OCI-M2 (cell line): ENCODE data around the gene USE1.
"Not testable (repeated sequence)": the region's sequence is repeated elsewhere in the genome, so short reads cannot be mapped to it uniquely, and the experiment has no call there.

Source experiments
- DNase-seq: peaks from one replicate; lab custom pipeline; 2025; ENCODE audit not compliant: unreplicated experiment; lab: John Stamatoyannopoulos, UW

Gene USE1

GRCh38 chr19:17215127-17215971 lies at the start of gene USE1:
TSS of gene USE1 (plus strand) at chr19:17215357. CDS start at chr19:17215406, 49 bp downstream.
- no peak for DNase-seq

GRCh38 chr19:17165715-17166114 lies 49.4 kb upstream of the USE1 start:
- DNase-seq, result no peak

DNA sequence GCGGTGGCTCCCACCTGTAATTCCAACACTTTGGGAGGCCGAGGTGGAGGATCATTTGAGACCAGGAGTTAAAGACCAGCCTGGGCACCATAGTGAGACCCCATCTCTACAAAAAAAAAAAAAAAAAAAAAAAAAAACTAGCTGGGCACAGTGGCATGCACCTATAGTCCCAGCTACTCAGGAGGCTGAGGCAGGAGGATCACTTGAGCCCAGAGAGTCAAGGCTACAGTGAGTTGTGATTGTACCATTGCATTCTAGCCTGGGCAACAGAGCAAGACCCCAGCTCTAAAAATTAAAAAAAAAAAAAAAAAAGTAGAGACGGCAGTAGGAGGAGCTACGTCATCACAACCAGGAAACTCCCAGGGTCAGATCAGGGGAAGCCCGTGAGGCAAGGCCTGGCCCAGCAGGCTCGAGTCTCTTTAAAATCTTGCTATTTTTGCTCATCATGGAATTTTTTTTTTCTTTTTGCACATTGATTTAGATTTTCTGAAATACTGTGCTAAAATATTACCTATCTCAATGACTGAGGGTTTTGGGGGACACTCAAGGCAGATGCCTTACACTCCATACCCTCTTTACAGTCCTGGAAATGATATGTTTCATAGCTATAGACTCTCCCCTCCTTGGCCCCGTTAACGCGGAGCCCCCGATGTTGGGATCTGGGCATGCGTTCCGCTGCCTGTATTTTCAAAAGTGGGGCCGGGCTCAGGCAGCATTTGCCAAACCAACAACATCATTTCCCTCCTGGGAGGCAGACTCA lies 44.4 kb upstream of the USE1 start:
- DNase-seq, result no peak

- DNase-seq, result no peak
These were observed 43.3 kb upstream of the USE1 start for GRCh38 chr19:17171874-17172273.

DNA sequence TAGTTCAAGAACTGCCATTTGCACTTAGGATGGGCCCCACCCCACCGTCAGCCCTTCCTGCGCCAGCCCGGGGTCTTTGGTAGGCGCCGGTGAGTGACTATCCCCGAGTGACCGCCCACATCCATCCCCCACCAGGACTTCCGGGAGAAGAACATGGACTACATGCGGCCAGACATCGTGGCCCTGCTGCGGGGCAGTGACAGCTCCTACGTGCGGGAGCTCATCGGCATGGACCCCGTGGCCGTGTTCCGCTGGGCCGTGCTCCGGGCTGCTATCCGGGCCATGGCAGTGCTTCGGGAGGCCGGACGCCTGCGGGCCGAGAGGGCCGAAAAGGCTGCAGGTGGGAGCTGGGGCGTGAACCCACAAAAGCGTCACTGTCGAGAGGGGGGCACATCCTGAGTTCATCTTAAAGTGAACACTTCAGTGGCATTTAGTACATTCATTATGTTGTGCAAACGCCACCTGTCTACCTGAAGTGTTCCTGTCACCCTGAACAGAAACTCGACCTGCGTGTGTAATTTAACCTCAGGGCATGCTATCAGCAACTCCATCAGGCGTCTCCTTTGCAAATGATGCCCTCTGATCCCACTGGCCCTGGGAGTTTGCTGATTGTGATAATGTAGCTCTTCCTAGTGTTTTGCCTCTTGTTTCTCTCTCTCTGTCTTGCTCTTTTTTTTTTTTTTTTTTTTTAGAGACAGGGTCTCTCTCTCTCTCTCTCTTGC lies 42.4 kb upstream of the USE1 start:
- DNase-seq, result no peak

GRCh38 chr19:17178291-17178690 lies 36.9 kb upstream of the USE1 start:
- DNase-seq, result no peak

DNA sequence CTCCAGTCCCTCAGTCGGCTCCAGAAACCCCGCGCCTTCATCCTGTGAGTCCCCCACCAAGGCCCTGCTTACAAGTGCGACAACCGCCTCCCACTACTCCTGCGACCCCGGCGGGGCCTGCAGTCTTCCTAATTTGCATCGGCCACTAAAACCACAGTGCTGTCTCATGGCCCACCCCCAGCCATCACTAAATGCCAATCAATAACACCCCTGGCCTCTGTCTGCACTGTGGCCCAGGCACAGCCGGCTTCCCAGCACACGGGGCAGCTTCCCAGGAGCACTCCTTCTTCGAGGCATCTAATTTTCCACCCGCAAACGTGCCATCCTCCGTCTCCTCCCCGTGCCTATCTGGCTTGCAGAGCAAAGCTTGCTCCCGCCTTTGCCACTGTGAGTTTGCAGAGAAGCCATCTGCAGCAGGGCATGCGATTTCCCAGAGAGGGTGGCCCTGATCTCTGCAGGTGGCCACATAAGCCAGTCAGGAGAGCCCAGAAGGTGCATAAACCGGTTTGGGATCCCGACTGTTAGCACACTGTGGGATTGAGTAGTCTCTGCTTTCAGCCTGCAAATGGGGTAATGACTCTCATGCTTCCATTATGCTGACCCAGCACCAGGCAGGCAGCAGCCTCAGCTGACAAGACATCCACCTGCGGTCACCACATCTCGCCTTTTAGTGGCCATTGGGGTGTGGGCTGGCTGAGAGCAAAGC lies 34.0 kb upstream of the USE1 start:
- DNase-seq, result no peak

DNA sequence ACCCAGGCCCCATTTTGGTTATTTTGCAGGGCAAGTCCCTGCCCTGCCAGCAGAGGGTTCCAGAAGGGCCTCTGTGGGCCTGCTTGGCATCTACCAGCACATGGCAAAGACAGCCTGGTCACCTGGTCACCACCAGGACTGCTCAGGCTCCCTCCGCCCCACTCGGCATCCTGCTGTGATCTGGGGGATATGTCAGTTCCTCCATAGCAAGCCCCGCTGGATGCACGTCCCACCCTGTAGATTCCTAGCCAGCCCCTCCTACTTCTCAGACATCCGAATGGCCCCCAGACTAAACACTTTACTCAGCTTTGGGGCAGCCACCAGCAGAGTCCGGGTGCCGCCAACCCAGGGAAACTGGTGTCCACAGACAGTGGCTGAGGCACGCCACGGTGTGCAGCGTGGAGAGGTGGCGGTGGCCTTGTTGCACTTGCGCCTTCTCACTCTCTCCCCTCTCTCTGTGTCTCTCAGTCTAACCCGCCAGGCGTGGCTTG lies 31.8 kb upstream of the USE1 start:
- DNase-seq, result no peak

DNA sequence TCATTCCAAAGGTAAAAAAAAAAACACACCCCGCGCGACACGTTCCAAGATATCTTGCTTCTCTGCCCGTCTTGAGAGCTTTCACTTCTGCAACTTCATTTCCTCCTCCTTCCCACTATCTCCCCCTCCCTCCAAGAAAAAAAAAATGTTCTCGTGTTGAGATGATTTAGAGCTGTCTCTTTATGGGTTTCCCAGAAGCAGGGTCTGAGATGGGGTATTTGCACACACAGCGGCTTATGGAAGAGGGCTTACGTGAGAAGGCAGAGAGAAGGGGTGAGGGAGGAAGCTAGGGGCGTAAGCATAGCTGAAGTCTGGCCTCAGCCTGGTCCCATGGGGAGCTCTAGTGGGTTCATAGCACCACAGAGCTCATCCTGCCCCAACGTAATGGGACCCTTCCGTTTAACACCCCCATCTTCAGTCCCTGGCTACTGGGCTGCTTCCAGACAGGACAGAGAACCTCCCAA lies 31.3 kb upstream of the USE1 start:
- no peak for DNase-seq

DNA sequence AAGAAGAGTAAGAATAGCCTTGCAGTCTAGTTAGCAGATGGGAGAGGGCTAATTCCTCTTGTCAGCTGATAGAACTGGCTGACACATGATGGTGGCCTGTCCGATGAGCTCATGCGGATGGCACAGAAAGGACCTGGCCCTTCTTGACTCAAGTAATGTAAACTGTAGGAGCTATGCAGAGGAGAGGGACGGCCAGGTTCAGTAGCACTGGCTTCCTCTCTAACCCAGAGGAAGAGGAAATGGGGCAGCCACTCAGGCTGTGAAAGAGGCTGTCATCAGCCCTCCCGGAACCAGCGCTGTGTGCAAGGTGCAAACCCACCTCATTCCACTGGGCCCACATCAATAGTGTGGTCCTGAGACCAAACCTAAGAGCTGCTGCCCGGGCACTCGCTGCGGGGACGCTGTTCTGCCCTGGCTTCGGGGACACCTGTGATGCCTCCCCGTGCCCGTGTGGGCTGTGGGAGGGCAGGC lies 30.8 kb upstream of the USE1 start:
- DNase-seq, result no peak

DNA sequence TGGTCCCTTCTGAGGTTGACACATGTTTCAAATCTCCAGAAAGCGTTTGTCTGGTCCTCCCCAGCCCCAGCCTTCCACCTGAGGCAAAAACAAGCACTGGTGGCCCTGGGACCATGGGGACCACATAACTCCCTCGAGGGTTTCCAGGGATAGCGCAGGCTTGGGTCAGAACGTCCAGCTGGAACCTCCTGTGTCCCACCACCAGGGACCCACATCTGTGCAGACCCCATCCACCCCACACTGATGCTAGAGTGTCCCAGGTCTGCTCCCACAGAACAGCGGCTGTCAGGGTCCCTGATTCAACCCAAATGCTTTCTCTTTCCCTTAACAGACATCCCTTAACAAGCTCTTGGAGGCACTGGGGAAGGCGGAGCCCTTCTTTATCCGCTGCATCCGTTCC lies 29.6 kb upstream of the USE1 start:
- DNase-seq, result no peak

- DNase-seq, result not testable (repeated sequence)
These were observed 23.4 kb upstream of the USE1 start for GRCh38 chr19:17191736-17192135.

- no peak for DNase-seq
These were observed 22.4 kb upstream of the USE1 start for GRCh38 chr19:17192751-17193150.

DNA sequence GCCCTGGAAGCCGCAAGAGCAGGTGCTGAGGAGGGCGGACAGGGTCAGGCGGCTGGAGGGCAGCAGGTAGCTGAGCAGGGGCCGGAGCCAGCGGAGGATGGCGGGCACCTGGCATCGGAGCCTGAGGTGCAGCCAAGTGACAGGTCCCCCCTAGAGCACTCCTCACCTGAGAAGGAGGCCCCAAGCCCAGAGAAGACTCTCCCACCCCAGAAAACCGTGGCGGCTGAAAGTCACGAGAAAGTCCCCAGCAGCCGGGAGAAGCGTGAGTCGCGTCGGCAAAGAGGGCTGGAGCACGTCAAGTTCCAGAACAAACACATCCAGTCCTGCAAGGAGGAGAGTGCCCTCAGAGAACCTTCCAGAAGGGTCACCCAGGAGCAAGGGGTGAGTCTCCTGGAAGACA lies 20.5 kb upstream of the USE1 start:
- no peak for DNase-seq

DNA sequence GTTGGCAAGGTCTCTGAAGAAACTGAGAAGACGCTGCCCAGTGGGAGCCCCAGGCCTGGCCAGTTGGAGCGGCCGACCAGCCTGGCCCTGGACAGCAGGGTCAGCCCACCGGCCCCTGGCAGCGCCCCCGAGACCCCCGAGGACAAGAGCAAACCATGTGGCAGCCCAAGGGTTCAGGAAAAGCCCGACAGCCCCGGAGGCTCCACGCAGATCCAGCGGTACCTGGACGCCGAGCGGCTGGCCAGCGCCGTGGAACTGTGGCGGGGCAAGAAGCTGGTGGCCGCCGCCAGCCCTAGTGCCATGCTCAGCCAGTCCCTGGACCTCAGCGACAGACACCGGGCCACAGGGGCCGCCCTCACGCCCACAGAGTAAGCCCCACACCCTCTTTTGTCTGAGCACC lies 20.1 kb upstream of the USE1 start:
- DNase-seq, result no peak

GRCh38 chr19:17196610-17197009 lies 18.5 kb upstream of the USE1 start:
- no peak for DNase-seq

DNA sequence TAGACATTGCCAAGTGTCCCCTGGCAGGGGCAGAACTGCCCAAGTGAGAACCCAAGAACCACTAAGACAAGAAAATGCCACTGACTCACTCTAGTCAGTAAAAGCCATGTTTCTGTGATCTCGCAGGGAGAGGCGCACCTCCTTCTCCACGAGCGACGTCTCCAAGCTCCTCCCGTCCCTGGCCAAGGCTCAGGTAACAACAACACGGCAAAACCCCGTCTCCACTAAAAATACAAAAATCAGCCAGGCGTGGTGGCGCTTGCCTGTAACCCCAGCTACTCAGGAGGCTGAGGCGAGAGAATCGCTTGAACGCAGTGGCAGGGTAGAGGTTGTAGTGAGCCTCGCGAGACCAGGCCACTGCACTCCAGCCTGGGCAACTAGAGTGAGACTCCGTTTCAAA lies 17.5 kb upstream of the USE1 start:
- DNase-seq, result no peak

- DNase-seq, result no peak
These were observed 14.6 kb upstream of the USE1 start for GRCh38 chr19:17200408-17201079.

GRCh38 chr19:17202249-17202648 lies 12.9 kb upstream of the USE1 start:
- no peak for DNase-seq

DNA sequence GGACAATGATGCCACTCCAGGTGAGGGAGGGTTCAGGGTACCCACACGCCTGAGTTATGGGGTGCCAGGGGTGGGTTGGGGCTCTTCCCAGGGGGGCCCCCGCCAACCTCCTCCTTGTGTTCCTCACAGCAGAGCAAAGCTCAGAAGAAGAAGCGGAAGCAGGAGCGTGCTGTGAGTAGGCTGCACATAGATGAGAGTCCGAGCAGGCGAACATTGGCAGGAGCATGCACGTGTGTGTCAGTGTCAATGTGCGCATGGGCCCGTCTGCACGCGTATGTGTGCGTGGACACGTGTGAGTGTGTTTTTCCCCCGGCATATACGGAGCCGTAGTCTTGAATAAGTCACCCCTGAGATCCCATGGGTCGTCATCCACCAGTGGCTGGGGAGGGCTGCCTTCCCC lies 12.4 kb upstream of the USE1 start:
- DNase-seq, result no peak
